ENCODE results near the gene MOAP1. TPM values are rescaled to one million over a fixed set of nuclear protein-coding genes. Genes with fewer than 3 reads are reported as not detected.

MOAP1 gene
- polyA plus RNA-seq, 1 of the 3 experiments (the other 2 are of a cell fraction): 25.0 TPM

DNA sequence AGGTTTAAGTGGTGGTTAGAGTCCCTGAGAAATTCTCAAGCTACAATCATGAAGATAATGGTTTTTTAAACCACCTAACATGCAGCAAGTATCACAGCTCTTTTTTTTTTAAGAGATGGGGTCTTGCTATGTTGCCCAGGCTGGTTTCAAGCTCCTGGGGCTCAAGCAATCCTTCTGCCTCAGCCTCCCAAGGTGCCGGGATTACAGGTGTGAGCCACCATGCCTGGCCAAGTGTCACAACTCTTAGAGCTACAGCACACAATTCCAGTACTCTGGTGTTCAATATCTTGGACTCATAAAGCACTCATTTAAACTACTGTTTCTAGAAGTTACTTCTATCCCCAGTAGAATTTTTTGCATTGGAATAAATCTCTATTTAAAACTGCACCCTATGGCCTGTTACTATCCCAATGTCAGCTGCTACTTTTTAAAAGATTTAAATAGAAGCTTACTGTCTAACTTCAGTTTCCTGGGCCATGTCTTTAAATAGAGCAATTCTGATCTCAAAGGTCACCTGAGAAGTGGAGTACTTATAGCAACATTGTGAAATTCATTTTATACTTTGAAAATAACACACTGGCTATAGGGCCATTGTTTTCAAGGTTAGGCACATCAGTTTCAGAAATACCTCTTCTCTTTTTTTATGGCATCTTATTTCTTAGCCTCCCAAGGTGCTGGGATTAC is 10.8 kb upstream of the MOAP1 start:
- Histone ChIP-seq H3F3A (replicated peaks; ENCODE audit: insufficient read depth) (peaks cover 4% of the 10 kb centered on the region), H3K27ac (ENCODE audit: low read depth in 2 of 2, low read length in 1 of 2) (no peak overlapping the region), H3K79me2 (ENCODE audit: insufficient read depth) (peaks cover 6% of the 10 kb centered on the region; the same call in 1 of the 2 replicates), H3K27me3 (ENCODE audit: insufficient read depth) (no peaks in the 10 kb centered on the region), H3K4me1 (ENCODE audit: control insufficient read depth in 1 of 2, insufficient read depth in 2 of 2, low read depth in 1 of 2, low read length in 1 of 2) (no peaks in the 10 kb centered on the region), H3K9me2 (no peaks in the 10 kb centered on the region), H3K9me3 (no peaks in the 10 kb centered on the region), H3K36me3 (replicated peaks in 1 of 2; ENCODE audit: control insufficient read depth in 1 of 2, insufficient read depth in 2 of 2, low read length in 1 of 2) (peaks cover 0 to 8% of the 10 kb centered on the region in 2 experiments), H3K4me2 (no peak overlapping the region), H4K20me1 (ENCODE audit: insufficient read depth) (no peaks in the 10 kb centered on the region), H3K4me3 (ENCODE audit: low read depth in 2 of 2, low read length in 1 of 2) (no peak overlapping the region), H3K9ac (no peak overlapping the region), H2AFZ (ENCODE audit: low read depth) (no peak overlapping the region)
- ChIA-PET CTCF (interaction anchor here (0.9 to 1.4 kb wide), 6 partner anchors 11 to 243 kb away, joined by 3 to 9 read pairs (median 4); partner anchors contain the start of genes GON7, LYSET, MOAP1 and UBR7), POLR2A (no interaction called here)
- TF ChIP-seq RAD21 (IDR thresholded peaks at IDR 0.05; ENCODE audit: low read length) (no peak), POLR2AphosphoS5 (IDR thresholded peaks at IDR 0.05; ENCODE audit: low read depth, low read length) (no peak)
- no peak for DNase-seq
- 70% methylated on average over 1 of the region's 1 CpG for WGBS (ENCODE audit: low lambda C conversion rate)

DNA sequence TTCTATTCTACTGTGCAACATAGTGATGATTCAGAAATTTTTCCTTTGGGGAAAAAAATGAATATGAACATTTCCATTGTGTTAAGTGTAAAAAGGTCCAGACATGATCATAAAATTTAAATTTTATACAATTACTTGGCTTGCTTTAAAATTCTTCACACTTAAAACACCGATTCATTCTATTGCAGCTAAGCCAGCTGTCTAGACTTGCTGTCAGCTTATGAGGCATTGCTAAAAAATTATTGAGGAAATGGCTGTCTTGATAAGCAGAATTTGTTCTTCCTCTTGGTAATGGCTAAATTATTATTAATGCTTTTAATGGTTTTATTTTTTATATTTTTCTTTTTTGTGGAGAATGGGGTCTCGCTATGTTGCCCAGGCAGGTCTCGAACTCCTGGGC is 2.3 kb upstream of the MOAP1 start:
- H3F3A ChIP-seq (replicated peaks; ENCODE audit: insufficient read depth): peaks cover 8% of the 10 kb centered on the region
- DNase-seq: no peak
- no peak overlapping the region for H3K27ac ChIP-seq (ENCODE audit: low read depth in 2 of 2, low read length in 1 of 2)
- no peak overlapping the region for H3K9ac ChIP-seq
- no peaks in the 10 kb centered on the region for H3K27me3 ChIP-seq (ENCODE audit: insufficient read depth)
- H3K4me2 ChIP-seq: no peak overlapping the region
- ChIA-PET POLR2A (interaction anchor here (0.6 kb wide), 1 partner anchor 244 kb away, joined by 3 read pairs; the partner anchor contains the start of gene UNC79), CTCF (interaction anchor here (1.6 kb wide), 1 partner anchor 9 kb away, joined by 4 read pairs; no protein-coding TSS in a partner anchor)
- peaks cover 34 to 47% of the 10 kb centered on the region in 2 experiments for H3K36me3 ChIP-seq (replicated peaks in 1 of 2; ENCODE audit: control insufficient read depth in 1 of 2, insufficient read depth in 2 of 2, low read length in 1 of 2)
- no peak overlapping the region for H2AFZ ChIP-seq (ENCODE audit: low read depth)
- peaks cover 2 to 17% of the 10 kb centered on the region in 2 experiments; a peak in 2 of 4 replicates for H3K4me1 ChIP-seq (ENCODE audit: control insufficient read depth in 1 of 2, insufficient read depth in 2 of 2, low read depth in 1 of 2, low read length in 1 of 2)
- 92% methylated on average over 3 of the region's 3 CpGs for WGBS (ENCODE audit: low lambda C conversion rate)
- H3K9me2 ChIP-seq: no peaks in the 10 kb centered on the region
- no peak for TF ChIP-seq NRF1 (IDR thresholded peaks at IDR 0.05; ENCODE audit: low read depth, low read length)
- TF ChIP-seq POLR2AphosphoS5 (IDR thresholded peaks at IDR 0.05; ENCODE audit: low read depth, low read length): no peak
- no peak for TF ChIP-seq YY1 (IDR thresholded peaks at IDR 0.05; ENCODE audit: low read depth)
- TF ChIP-seq GABPA (IDR thresholded peaks at IDR 0.05; ENCODE audit: low read depth): no peak
- no peak for TF ChIP-seq TAF1 (IDR thresholded peaks at IDR 0.05; ENCODE audit: borderline replicate concordance, low read depth, low read length)
- TF ChIP-seq FOSL2 (IDR thresholded peaks at IDR 0.05; ENCODE audit: borderline replicate concordance, low read depth): no peak
- TF ChIP-seq, protein P1, sequence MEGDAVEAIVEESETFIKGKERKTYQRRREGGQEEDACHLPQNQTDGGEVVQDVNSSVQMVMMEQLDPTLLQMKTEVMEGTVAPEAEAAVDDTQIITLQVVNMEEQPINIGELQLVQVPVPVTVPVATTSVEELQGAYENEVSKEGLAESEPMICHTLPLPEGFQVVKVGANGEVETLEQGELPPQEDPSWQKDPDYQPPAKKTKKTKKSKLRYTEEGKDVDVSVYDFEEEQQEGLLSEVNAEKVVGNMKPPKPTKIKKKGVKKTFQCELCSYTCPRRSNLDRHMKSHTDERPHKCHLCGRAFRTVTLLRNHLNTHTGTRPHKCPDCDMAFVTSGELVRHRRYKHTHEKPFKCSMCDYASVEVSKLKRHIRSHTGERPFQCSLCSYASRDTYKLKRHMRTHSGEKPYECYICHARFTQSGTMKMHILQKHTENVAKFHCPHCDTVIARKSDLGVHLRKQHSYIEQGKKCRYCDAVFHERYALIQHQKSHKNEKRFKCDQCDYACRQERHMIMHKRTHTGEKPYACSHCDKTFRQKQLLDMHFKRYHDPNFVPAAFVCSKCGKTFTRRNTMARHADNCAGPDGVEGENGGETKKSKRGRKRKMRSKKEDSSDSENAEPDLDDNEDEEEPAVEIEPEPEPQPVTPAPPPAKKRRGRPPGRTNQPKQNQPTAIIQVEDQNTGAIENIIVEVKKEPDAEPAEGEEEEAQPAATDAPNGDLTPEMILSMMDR (IDR thresholded peaks at IDR 0.05): no peak
- TF ChIP-seq NFIC (IDR thresholded peaks at IDR 0.05; ENCODE audit: borderline replicate concordance): no peak
- no peak for TF ChIP-seq GATA2 (CRISPR knock-in tag; IDR thresholded peaks at IDR 0.05)
- no peak for TF ChIP-seq ELF1 (IDR thresholded peaks at IDR 0.05)
- no peak for TF ChIP-seq SMC3 (IDR thresholded peaks at IDR 0.05; ENCODE audit: low read depth, low read length)
- no peak for TF ChIP-seq TCF12 (IDR thresholded peaks at IDR 0.05)
- no peak for TF ChIP-seq MEF2A (IDR thresholded peaks at IDR 0.05; ENCODE audit: borderline replicate concordance, low read depth)
- TF ChIP-seq JUND (IDR thresholded peaks at IDR 0.05): no peak
- TF ChIP-seq, protein P2, sequence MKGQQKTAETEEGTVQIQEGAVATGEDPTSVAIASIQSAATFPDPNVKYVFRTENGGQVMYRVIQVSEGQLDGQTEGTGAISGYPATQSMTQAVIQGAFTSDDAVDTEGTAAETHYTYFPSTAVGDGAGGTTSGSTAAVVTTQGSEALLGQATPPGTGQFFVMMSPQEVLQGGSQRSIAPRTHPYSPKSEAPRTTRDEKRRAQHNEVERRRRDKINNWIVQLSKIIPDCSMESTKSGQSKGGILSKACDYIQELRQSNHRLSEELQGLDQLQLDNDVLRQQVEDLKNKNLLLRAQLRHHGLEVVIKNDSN (IDR thresholded peaks at IDR 0.05; ENCODE audit: borderline replicate concordance, low read depth): no peak
- H3K9me3 ChIP-seq: no peaks in the 10 kb centered on the region
- H3K4me3 ChIP-seq (ENCODE audit: low read depth in 2 of 2, low read length in 1 of 2): no peak overlapping the region
- H3K79me2 ChIP-seq (ENCODE audit: insufficient read depth): peaks cover 63% of the 10 kb centered on the region
- peaks cover 4% of the 10 kb centered on the region; the same call in 1 of the 2 replicates for H4K20me1 ChIP-seq (ENCODE audit: insufficient read depth)

Measured in SK-N-SH (cell line).